Psoas muscle (tissue), 8 donors: Measurements from ENCODE around the gene FNTB. TPM values are rescaled to one million over a fixed set of nuclear protein-coding genes. Genes with fewer than 3 reads are reported as not detected.

Source experiments
- ATAC-seq, 4 donors: fragments of 200-7000 bp; cut with Tn5 transposase; one replicate each; pipeline ENCODE4 v1.9.1; 2020; ENCODE audit warnings: moderate library complexity in 3 of 4, mild to moderate bottlenecking in 2 of 4
- DNase-seq, 2 donors: peaks; one replicate each; pipeline ENCODE4 v3.0.0-alpha.2; 2020
- H3K27ac ChIP-seq: fragments of 200-600 bp; one replicate; pipeline ENCODE4 v1.8.0; 2022
- H3K27me3 ChIP-seq, 3 donors: fragments of 200-600 bp in 1 of 3; one replicate each; pipeline versions ENCODE4 v1.6.1 to v1.8.0; 2013 to 2022; ENCODE audit warnings: low read length in 2 of 3, mild to moderate bottlenecking in 2 of 3, moderate library complexity in 1 of 3; ENCODE audit not compliant: insufficient read depth in 3 of 3
- H3K36me3 ChIP-seq, 2 donors: fragments of 200-600 bp in 1 of 2; one replicate each; pipeline versions ENCODE4 v1.6.1 to v1.8.0; 2013 to 2022; ENCODE audit warnings: low read depth in 1 of 2, mild to moderate bottlenecking in 1 of 2, moderate library complexity in 1 of 2; ENCODE audit not compliant: insufficient read depth in 1 of 2
- H3K4me1 ChIP-seq: fragments of 200-600 bp; one replicate; pipeline ENCODE4 v1.8.0; 2022
- H3K4me3 ChIP-seq: fragments of 200-600 bp; one replicate; pipeline ENCODE4 v1.8.0; 2022; ENCODE audit warnings: mild to moderate bottlenecking
- H3K9me3 ChIP-seq: fragments of 200-600 bp; one replicate; pipeline ENCODE4 v1.8.0; 2022
- WGBS, 3 donors: extraction: QIAGEN DNeasy Blood & Tissue Kit; methylation state at CpG; one replicate each; pipeline versions ENCODE4 v1.1.6 to v1.1.7; 2013; 5-methylcytosine and 5-hydroxymethylcytosine counted together
- intact Hi-C, 2 donors: fragments of 100-400 bp; cut with DNase I; formaldehyde crosslinking; loops; one replicate each; pipeline versions ENCODE4 v1.11.0 to v1.14.2; 2022
- polyA plus RNA-seq, 3 donors: library from polyadenylated mRNA; stranded (reverse); fragments of 200-250 nt; gene quantifications; one replicate each; pipeline ENCODE4 v1.2.3, GENCODE V29; 2013
- total RNA-seq, 4 donors: library from RNA; stranded (reverse); fragmentation: NEBNext Ultra II Directional in 2 of 4; extraction: Animal tissue kit (Norgen Biotek cat#: 25700) in 2 of 4; gene quantifications; one replicate each; pipeline versions ENCODE4 v1.2.1 to v1.2.4, GENCODE V29; 2021 to 2023
- TF ChIP-seq, protein P1 (sequence below): fragments of 200-600 bp; IDR thresholded peaks from one replicate; pipeline ENCODE4 v1.8.0; 2022; ENCODE audit warnings: antibody characterized with exemption
- donor health status: healthy with polysubstance abuse.
- donor health status: DM: no; HTN: no; CAD: no; lungs with moderate emphysema.
- donor health status: Bipolar disorder and iron deficiency.
- donor health status: healthy.
- donor health status: DM: yes; HTN: yes; CAD: no.
- donor health status: DM: no; HTN: no; CAD: no.
- donor health status: DM: no; HTN: no; CAD: no.
- donor health status: DM: yes; HTN: yes; CAD: no.

The FNTB gene
- total and polyA plus RNA-seq, 7 donors: 10.2 to 28.8 (median 19.4) TPM

DNA sequence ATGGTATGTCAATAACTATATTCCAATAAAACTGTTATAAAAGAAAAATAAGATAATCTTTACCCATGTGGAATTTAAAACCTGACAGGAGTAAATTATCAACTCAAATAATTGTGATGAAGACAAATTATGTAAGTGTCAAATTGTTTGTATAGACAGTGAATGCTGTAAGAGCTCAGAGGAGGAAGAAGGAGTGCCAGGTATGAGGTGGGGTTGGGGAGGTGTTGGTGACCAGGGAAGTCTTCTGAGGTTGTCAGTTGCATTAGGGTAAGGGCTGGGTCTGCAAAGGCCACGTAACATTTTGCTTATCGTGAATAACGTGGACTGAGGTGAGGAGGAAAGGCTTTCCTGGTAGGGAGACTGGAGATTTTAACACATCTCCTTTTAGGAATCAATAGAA is 118.1 kb downstream of the FNTB start:
- H3K27me3 ChIP-seq: no peaks in the 10 kb centered on the region
- intact Hi-C loops: no loop called here
- 88 to 96% (median 94%) methylated on average over 3 of the region's 3 CpGs for WGBS, 3 donors
- H3K9me3 ChIP-seq: no peaks in the 10 kb centered on the region
- TF ChIP-seq, protein P1, sequence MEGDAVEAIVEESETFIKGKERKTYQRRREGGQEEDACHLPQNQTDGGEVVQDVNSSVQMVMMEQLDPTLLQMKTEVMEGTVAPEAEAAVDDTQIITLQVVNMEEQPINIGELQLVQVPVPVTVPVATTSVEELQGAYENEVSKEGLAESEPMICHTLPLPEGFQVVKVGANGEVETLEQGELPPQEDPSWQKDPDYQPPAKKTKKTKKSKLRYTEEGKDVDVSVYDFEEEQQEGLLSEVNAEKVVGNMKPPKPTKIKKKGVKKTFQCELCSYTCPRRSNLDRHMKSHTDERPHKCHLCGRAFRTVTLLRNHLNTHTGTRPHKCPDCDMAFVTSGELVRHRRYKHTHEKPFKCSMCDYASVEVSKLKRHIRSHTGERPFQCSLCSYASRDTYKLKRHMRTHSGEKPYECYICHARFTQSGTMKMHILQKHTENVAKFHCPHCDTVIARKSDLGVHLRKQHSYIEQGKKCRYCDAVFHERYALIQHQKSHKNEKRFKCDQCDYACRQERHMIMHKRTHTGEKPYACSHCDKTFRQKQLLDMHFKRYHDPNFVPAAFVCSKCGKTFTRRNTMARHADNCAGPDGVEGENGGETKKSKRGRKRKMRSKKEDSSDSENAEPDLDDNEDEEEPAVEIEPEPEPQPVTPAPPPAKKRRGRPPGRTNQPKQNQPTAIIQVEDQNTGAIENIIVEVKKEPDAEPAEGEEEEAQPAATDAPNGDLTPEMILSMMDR: no peak
- peaks cover 17% of the 10 kb centered on the region for H3K4me1 ChIP-seq
- no peak overlapping the region for H3K27ac ChIP-seq
- DNase-seq: no peak
- peaks cover 0 to 10% of the 10 kb centered on the region in 2 donors for H3K36me3 ChIP-seq
- H3K4me3 ChIP-seq: no peak overlapping the region
- ATAC-seq: no peak

DNA sequence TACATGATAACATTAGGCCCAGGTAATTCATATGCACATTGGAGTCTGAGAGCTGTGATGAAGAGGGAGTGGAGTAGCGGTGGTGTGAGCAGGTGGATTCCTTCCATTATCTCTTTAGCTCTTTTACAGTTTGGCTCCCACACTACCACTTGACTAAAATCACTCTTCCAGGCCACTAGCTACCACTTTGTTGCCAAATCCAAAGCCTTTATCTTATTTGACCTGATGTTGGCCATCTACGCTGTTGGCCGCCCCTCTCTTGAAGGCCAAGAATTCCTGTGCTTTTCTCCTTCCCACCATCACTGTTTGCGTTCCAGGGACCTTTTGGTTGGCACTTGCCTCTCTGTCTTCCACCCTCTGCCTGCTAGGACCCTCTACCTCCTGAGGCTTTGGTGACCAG is 119.6 kb downstream of the FNTB start:
- intact Hi-C loops: no loop called here
- no peaks in the 10 kb centered on the region for H3K9me3 ChIP-seq
- no peaks in the 10 kb centered on the region for H3K27me3 ChIP-seq
- H3K4me3 ChIP-seq: no peak overlapping the region
- peaks cover 1% of the 10 kb centered on the region for H3K4me1 ChIP-seq
- WGBS, 3 donors: 94 to 99% (median 95%) methylated on average over 4 of the region's 4 CpGs
- no peak for DNase-seq
- H3K36me3 ChIP-seq: no peaks in the 10 kb centered on the region
- H3K27ac ChIP-seq: no peak overlapping the region
- ATAC-seq: no peak
- TF ChIP-seq, protein P1: no peak

DNA sequence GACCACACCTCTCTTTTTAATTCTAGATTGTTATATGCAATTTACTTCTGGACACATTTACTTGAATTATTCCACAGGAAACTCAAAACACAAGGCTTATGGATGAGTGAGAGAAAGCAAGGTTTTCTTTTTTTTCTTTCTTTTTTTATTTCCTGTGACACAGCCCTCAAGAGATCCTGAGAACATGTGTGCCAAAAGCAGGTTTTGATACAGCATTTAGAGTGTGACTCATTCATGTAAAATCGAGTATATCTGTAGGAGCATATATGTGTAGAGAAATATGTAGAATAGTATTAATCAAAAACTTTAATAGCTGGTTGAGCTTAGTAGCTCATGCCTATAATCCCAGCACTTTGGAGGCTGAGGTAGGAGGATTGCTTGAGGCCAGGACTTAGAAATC is 120.0 kb downstream of the FNTB start:
- no peaks in the 10 kb centered on the region for H3K4me1 ChIP-seq
- no peaks in the 10 kb centered on the region for H3K9me3 ChIP-seq
- H3K27ac ChIP-seq: no peak overlapping the region
- H3K36me3 ChIP-seq: no peaks in the 10 kb centered on the region
- no peak overlapping the region for H3K4me3 ChIP-seq
- no peaks in the 10 kb centered on the region for H3K27me3 ChIP-seq
- 55 to 65% (median 60%) methylated on average over 1 of the region's 1 CpG for WGBS, 3 donors
- intact Hi-C loops: no loop called here
- DNase-seq (no peak), ATAC-seq (no peak)
- TF ChIP-seq, protein P1: no peak

DNA sequence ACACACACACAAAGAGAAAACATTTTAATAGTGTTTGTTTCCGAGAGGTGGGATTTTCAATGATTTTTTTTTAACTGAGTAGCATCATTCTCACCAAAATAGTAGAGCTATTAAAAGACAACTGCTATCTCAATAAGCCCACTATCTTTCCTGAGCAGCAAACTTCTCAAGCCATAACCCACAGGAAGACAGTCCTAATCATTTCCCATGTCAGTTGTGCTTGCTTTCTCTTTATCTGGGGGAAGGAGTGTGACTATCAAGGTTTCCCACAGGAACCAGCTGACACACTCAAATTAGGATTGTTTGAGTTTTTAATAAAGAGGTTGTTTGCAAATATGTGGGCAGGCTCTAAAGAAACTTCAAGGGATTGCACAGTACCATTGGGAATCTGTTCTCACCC is 120.5 kb downstream of the FNTB start:
- TF ChIP-seq, protein P1: no peak
- DNase-seq (no peak), ATAC-seq (no peak)
- 84 to 91% (median 90%) methylated on average over 1 of the region's 1 CpG for WGBS, 3 donors
- Histone ChIP-seq H3K27ac (no peak overlapping the region), H3K27me3 (no peaks in the 10 kb centered on the region), H3K4me3 (no peak overlapping the region), H3K9me3 (no peaks in the 10 kb centered on the region), H3K4me1 (no peaks in the 10 kb centered on the region), H3K36me3 (no peaks in the 10 kb centered on the region)
- intact Hi-C loops: no loop called here

DNA sequence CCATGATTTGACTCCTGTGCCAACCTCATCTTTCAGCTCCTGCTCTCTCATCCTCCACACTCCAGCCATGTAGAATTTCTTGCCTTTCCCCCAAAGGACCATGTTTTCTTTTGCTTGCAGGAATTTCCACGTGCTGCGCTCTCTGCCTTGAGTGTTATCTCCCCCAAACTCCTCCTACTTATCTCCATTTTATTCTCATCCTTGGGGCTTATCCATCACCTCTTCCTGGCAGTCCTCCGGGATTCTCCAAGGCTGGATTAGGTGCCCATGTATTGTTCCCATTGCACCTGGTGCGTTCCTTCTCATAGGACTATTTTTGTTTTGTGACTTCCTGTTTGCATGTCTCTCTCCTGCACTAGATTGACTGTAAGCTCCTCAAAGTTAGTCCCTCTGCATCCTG is 122.7 kb downstream of the FNTB start:
- DNase-seq: no peak

More for the DNA sequence above, 122.7 kb downstream of the FNTB start:
- no peaks in the 10 kb centered on the region for H3K9me3 ChIP-seq
- TF ChIP-seq, protein P1: no peak
- intact Hi-C loops: no loop called here
- H3K27me3 ChIP-seq: no peaks in the 10 kb centered on the region
- no peak overlapping the region for H3K27ac ChIP-seq
- WGBS, 3 donors: 81 to 86% (median 86%) methylated on average over 4 of the region's 4 CpGs
- H3K4me1 ChIP-seq: no peaks in the 10 kb centered on the region
- H3K36me3 ChIP-seq: no peaks in the 10 kb centered on the region
- no peak for ATAC-seq
- no peak overlapping the region for H3K4me3 ChIP-seq
